NCI-H1092 (cell line): Measurements from ENCODE around the gene SULT4A1.
"Not testable (repeated sequence)": the region's sequence is repeated elsewhere in the genome, so short reads cannot be mapped to it uniquely, and the experiment has no call there.

Source experiments
- DNase-seq: peaks from one replicate; lab custom pipeline; 2025; lab: John Stamatoyannopoulos, UW

Gene SULT4A1

GRCh38 chr22:43862074-43862881 lies at the start of gene SULT4A1:
TSS of gene SULT4A1 (minus strand) at chr22:43862513. CDS start at chr22:43862382, 131 bp downstream.
- no peak for DNase-seq

- DNase-seq, result no peak
Measured at GRCh38 chr22:43911351-43911750, 49.0 kb upstream of the SULT4A1 start.

GRCh38 chr22:43910178-43910695 lies 47.9 kb upstream of the SULT4A1 start:
- DNase-seq, result no peak

GRCh38 chr22:43909708-43910107 lies 47.4 kb upstream of the SULT4A1 start:
- no peak for DNase-seq

- DNase-seq, result no peak
Measured at GRCh38 chr22:43905681-43906080, 43.4 kb upstream of the SULT4A1 start.

- not testable (repeated sequence) for DNase-seq
Measured at GRCh38 chr22:43904412-43904811, 42.1 kb upstream of the SULT4A1 start.

GRCh38 chr22:43903033-43903432 lies 40.7 kb upstream of the SULT4A1 start:
- not testable (repeated sequence) for DNase-seq

GRCh38 chr22:43901976-43902643 lies 39.8 kb upstream of the SULT4A1 start:
- DNase-seq, result no peak

- no peak for DNase-seq
Measured at GRCh38 chr22:43900206-43900605, 37.9 kb upstream of the SULT4A1 start.

GRCh38 chr22:43897751-43898261 lies 35.5 kb upstream of the SULT4A1 start:
- no peak for DNase-seq

- DNase-seq, result no peak
Measured at GRCh38 chr22:43895986-43896645, 33.8 kb upstream of the SULT4A1 start.

- no peak for DNase-seq
Measured at GRCh38 chr22:43894122-43894521, 31.8 kb upstream of the SULT4A1 start.

GRCh38 chr22:43893266-43893665 lies 31.0 kb upstream of the SULT4A1 start:
- DNase-seq, result no peak

- DNase-seq, result no peak
Measured at GRCh38 chr22:43892183-43892894, 30.0 kb upstream of the SULT4A1 start.

- no peak for DNase-seq
Measured at GRCh38 chr22:43891360-43892182, 29.3 kb upstream of the SULT4A1 start, which contains the start of gene PNPLA5. TSS of gene PNPLA5 (minus strand) at chr22:43892013. CDS start at chr22:43891880, 133 bp downstream.

GRCh38 chr22:43890901-43891331 lies 28.6 kb upstream of the SULT4A1 start:
- DNase-seq, result no peak

- no peak for DNase-seq
Measured at GRCh38 chr22:43889860-43890253, 27.5 kb upstream of the SULT4A1 start.

- no peak for DNase-seq
Measured at GRCh38 chr22:43889201-43889859, 27.0 kb upstream of the SULT4A1 start.

GRCh38 chr22:43888740-43889139 lies 26.4 kb upstream of the SULT4A1 start:
- DNase-seq, result no peak

- no peak for DNase-seq
Measured at GRCh38 chr22:43887391-43887790, 25.1 kb upstream of the SULT4A1 start.
